Fibroblast of pulmonary artery (primary cell): ENCODE measurements around the gene MTF1.

Experiments used
- DNase-seq: peaks from one replicate; pipeline ENCODE4 v3.0.0-alpha.2; 2010; ENCODE audit warnings: low read depth
- H3K4me3 ChIP-seq: replicated peaks from 2 replicates; pipeline ENCODE4 v1.5.1; 2011; ENCODE audit warnings: low read depth, mild to moderate bottlenecking, control low read depth, low read length, moderate library complexity
- CTCF ChIP-seq: IDR thresholded peaks from 2 replicates; pipeline ENCODE4 v1.5.1; 2011; ENCODE audit warnings: mild to moderate bottlenecking, control low read depth, low read length, inconsistent platforms; ENCODE audit errors: missing control alignments

Gene MTF1

GRCh38 chr1:37844536-37844935 is 14.9 kb downstream of the MTF1 start:
- no peak overlapping the region for H3K4me3 ChIP-seq
- TF ChIP-seq CTCF: no peak
- DNase-seq: no peak

GRCh38 chr1:37841652-37842051 is 17.7 kb downstream of the MTF1 start:
- H3K4me3 ChIP-seq: no peak overlapping the region
- DNase-seq: no peak
- TF ChIP-seq CTCF: no peak

GRCh38 chr1:37840711-37841110 is 18.7 kb downstream of the MTF1 start:
- no peak for TF ChIP-seq CTCF
- H3K4me3 ChIP-seq: no peak overlapping the region
- DNase-seq: peak; percentile 19

GRCh38 chr1:37839676-37840075 is 19.7 kb downstream of the MTF1 start:
- no peak for TF ChIP-seq CTCF
- H3K4me3 ChIP-seq: no peak overlapping the region
- DNase-seq: no peak

GRCh38 chr1:37836788-37837187 is 22.6 kb downstream of the MTF1 start:
- no peak overlapping the region for H3K4me3 ChIP-seq
- DNase-seq: no peak
- no peak for TF ChIP-seq CTCF

- no peak overlapping the region for H3K4me3 ChIP-seq
- TF ChIP-seq CTCF: no peak
- no peak for DNase-seq
Observed at GRCh38 chr1:37831809-37832208, 27.6 kb downstream of the MTF1 start.

GRCh38 chr1:37831109-37831508 is 28.3 kb downstream of the MTF1 start:
- H3K4me3 ChIP-seq: no peak overlapping the region
- TF ChIP-seq CTCF: no peak
- DNase-seq: no peak
